ENCODE measurements around the gene FARP1. TPM values are rescaled to one million over a fixed set of nuclear protein-coding genes. Genes with fewer than 3 reads are reported as not detected.

Gene FARP1
- polyA plus RNA-seq, 1 of the 3 experiments (the other 2 are of a cell fraction), result 12.0 TPM

GRCh38 chr13:98398581-98398980 is 255.7 kb downstream of the FARP1 start:
- Histone ChIP-seq H4K20me1 (ENCODE audit: insufficient read depth) (no peaks in the 10 kb centered on the region), H3K27me3 (ENCODE audit: insufficient read depth) (no peaks in the 10 kb centered on the region), H3K79me2 (ENCODE audit: insufficient read depth) (no peaks in the 10 kb centered on the region), H3F3A (replicated peaks; ENCODE audit: insufficient read depth) (peaks cover 4% of the 10 kb centered on the region), H3K9me2 (no peaks in the 10 kb centered on the region), H3K4me1 (ENCODE audit: control insufficient read depth in 1 of 2, insufficient read depth in 2 of 2, low read depth in 1 of 2, low read length in 1 of 2) (peaks cover 8 to 11% of the 10 kb centered on the region in 2 experiments; a peak in 3 of 4 replicates), H3K9ac (no peak overlapping the region), H2AFZ (ENCODE audit: low read depth) (no peak overlapping the region), H3K9me3 (no peaks in the 10 kb centered on the region), H3K36me3 (replicated peaks in 1 of 2; ENCODE audit: control insufficient read depth in 1 of 2, insufficient read depth in 2 of 2, low read length in 1 of 2) (peaks cover 4 to 15% of the 10 kb centered on the region in 2 experiments), H3K4me2 (no peak overlapping the region), H3K4me3 (ENCODE audit: low read depth in 2 of 2, low read length in 1 of 2) (no peak overlapping the region), H3K27ac (ENCODE audit: low read depth in 2 of 2, low read length in 1 of 2) (no peak overlapping the region)
- no peak for TF ChIP-seq CHD2 (IDR thresholded peaks at IDR 0.05; ENCODE audit: low read length, partially characterized antibody)
- TF ChIP-seq TAF1 (IDR thresholded peaks at IDR 0.05; ENCODE audit: borderline replicate concordance, low read depth, low read length), result no peak
- TF ChIP-seq ZBTB33 (IDR thresholded peaks at IDR 0.05; ENCODE audit: borderline replicate concordance, low read depth), result no peak
- TF ChIP-seq MEF2A (IDR thresholded peaks at IDR 0.05; ENCODE audit: borderline replicate concordance, low read depth), result no peak
- TF ChIP-seq MXI1 (IDR thresholded peaks at IDR 0.05; ENCODE audit: low read depth, low read length), result no peak
- no peak for TF ChIP-seq USF2 (IDR thresholded peaks at IDR 0.05; ENCODE audit: borderline replicate concordance, low read depth, low read length)
- no peak for TF ChIP-seq NRF1 (IDR thresholded peaks at IDR 0.05; ENCODE audit: low read depth, low read length)
- no peak for TF ChIP-seq PBX3 (IDR thresholded peaks at IDR 0.05)
- TF ChIP-seq EP300 (IDR thresholded peaks at IDR 0.05; ENCODE audit: borderline replicate concordance in 1 of 2, low read depth in 1 of 2, low read length in 1 of 2), result no peak
- no peak for TF ChIP-seq NFIC (IDR thresholded peaks at IDR 0.05; ENCODE audit: borderline replicate concordance)
- TF ChIP-seq CTCF (IDR thresholded peaks at IDR 0.05), result no peak
- no peak for TF ChIP-seq FOXJ3 (CRISPR knock-in tag; IDR thresholded peaks at IDR 0.05)
- no peak for TF ChIP-seq RFX5 (IDR thresholded peaks at IDR 0.05; ENCODE audit: low read length)
- no peak for TF ChIP-seq GABPA (IDR thresholded peaks at IDR 0.05; ENCODE audit: low read depth)
- 83% methylated on average over 5 of the region's 5 CpGs for whole genome bisulfite sequencing (ENCODE audit: low lambda C conversion rate)
- ChIA-PET CTCF (interaction anchor here (0.8 to 1.4 kb wide), 2 partner anchors 33 to 256 kb away, joined by 3 to 4 read pairs; partner anchors contain the start of gene FARP1), POLR2A (no interaction called here)
- DNase-seq, result no peak
